Fibroblast of lung (primary cell): ENCODE data around the gene PIGO.

Experiments
- EZH2 ChIP-seq: IDR thresholded peaks from 2 replicates; pipeline ENCODE4 v1.5.1; 2012; ENCODE audit warnings: low read length, control low read depth, mild to moderate bottlenecking; ENCODE audit errors: missing control alignments
- TF ChIP-seq, protein P1 (sequence below), 2 donors: IDR thresholded peaks in 1 of 2; conservative IDR thresholded peaks in 1 of 2; 1 replicate in 1 of 2; 2 replicates in 1 of 2; pipeline ENCODE4 v1.5.1; 2011 to 2012; ENCODE audit warnings: low read length in 2 of 2, control low read depth in 1 of 2, inconsistent platforms in 1 of 2, low read depth in 1 of 2, mild to moderate bottlenecking in 1 of 2

DNA sequence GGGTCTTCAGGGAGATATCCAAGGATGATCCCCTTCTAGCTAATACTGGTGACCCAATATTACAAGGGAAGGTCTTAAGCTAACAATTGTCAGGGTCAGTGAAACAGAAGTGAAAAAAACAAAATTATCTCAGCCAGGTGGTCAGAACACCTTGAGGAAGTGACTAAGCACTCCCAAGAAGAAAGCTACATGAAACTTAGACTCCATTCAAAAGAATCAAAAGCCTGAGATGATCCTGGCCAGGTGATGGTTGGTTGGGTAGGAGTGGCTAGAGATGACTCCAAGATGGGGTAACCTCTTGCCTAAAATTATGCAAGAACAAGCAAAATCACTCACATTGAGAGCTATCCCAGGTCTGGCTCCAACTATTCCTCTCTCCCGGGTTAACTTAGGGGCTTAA lies 29.3 kb downstream of the PIGO start:
- TF ChIP-seq, protein P1, sequence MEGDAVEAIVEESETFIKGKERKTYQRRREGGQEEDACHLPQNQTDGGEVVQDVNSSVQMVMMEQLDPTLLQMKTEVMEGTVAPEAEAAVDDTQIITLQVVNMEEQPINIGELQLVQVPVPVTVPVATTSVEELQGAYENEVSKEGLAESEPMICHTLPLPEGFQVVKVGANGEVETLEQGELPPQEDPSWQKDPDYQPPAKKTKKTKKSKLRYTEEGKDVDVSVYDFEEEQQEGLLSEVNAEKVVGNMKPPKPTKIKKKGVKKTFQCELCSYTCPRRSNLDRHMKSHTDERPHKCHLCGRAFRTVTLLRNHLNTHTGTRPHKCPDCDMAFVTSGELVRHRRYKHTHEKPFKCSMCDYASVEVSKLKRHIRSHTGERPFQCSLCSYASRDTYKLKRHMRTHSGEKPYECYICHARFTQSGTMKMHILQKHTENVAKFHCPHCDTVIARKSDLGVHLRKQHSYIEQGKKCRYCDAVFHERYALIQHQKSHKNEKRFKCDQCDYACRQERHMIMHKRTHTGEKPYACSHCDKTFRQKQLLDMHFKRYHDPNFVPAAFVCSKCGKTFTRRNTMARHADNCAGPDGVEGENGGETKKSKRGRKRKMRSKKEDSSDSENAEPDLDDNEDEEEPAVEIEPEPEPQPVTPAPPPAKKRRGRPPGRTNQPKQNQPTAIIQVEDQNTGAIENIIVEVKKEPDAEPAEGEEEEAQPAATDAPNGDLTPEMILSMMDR (conservative IDR thresholded peaks at IDR 0.05 in 1 of 2, IDR thresholded peaks at IDR 0.05 in 1 of 2; ENCODE audit: low read depth in 1 of 2, low read length in 2 of 2), result no peak
- TF ChIP-seq EZH2, result no peak
